GM23338 (cell line): Measurements from ENCODE around the gene RTN4RL1. TPM values are rescaled to one million over a fixed set of nuclear protein-coding genes. Genes with fewer than 3 reads are reported as not detected.

ENCODE experiments used
- ATAC-seq: fragments of 200-7000 bp; cut with Tn5 transposase; 3 replicates; pipeline ENCODE4 v1.9.1; 2020
- DNase-seq: peaks from one replicate; pipeline ENCODE4 v3.0.0-alpha.2; 2015; ENCODE audit warnings: low spot score
- H2AFZ ChIP-seq: fragments of 200-600 bp; sonication (generic); 2 replicates; pipeline ENCODE4 v1.8.0; 2016; ENCODE audit warnings: antibody characterized with exemption, mild to moderate bottlenecking, moderate library complexity
- H3F3A ChIP-seq: fragments of 200-600 bp; sonication (generic); replicated peaks from 2 replicates; pipeline ENCODE4 v1.8.0; 2017; ENCODE audit warnings: antibody characterized with exemption, mixed run types, low read depth
- H3K27ac ChIP-seq: fragments of 200-600 bp; sonication (generic); 2 replicates; pipeline ENCODE4 v1.6.1; 2016; ENCODE audit warnings: low read depth
- H3K27me3 ChIP-seq: fragments of 200-600 bp; sonication (generic); 2 replicates; pipeline ENCODE4 v1.8.0; 2016; ENCODE audit warnings: mild to moderate bottlenecking, mixed run types, moderate library complexity; ENCODE audit not compliant: insufficient read depth
- H3K36me3 ChIP-seq: fragments of 200-600 bp; sonication (generic); 2 replicates; pipeline ENCODE4 v1.8.0; 2016; ENCODE audit warnings: mild to moderate bottlenecking; ENCODE audit not compliant: insufficient read depth
- H3K4me1 ChIP-seq: fragments of 200-600 bp; sonication (generic); 2 replicates; pipeline ENCODE4 v1.8.0; 2016; ENCODE audit warnings: mild to moderate bottlenecking, moderate library complexity; ENCODE audit not compliant: insufficient read depth
- H3K4me2 ChIP-seq: fragments of 200-600 bp; sonication (generic); 2 replicates; pipeline ENCODE4 v1.7.1; 2017; ENCODE audit warnings: mixed run types
- H3K4me3 ChIP-seq: fragments of 200-600 bp; sonication (generic); 2 replicates; pipeline ENCODE4 v1.6.1; 2016; ENCODE audit warnings: mixed run types
- H3K79me2 ChIP-seq: fragments of 200-600 bp; sonication (generic); replicated peaks from 2 replicates; pipeline ENCODE4 v1.8.0; 2017; ENCODE audit warnings: mild to moderate bottlenecking; ENCODE audit not compliant: insufficient read depth
- H3K9me2 ChIP-seq: fragments of 200-600 bp; sonication (generic); 2 replicates; pipeline ENCODE4 v1.8.0; 2017; ENCODE audit not compliant: insufficient read depth
- H4K20me1 ChIP-seq: fragments of 200-600 bp; sonication (generic); replicated peaks from 2 replicates; pipeline ENCODE4 v1.8.0; 2017; ENCODE audit warnings: mild to moderate bottlenecking; ENCODE audit not compliant: insufficient read depth
- H3K27ac Mint-ChIP-seq: 2 replicates; pipeline ENCODE4 v1.8.0; 2020; ENCODE audit warnings: inconsistent platforms, mild to moderate bottlenecking, moderate library complexity, mixed read lengths
- H3K27me3 Mint-ChIP-seq: 3 replicates; pipeline ENCODE4 v1.8.0; 2022; ENCODE audit warnings: low read depth, mild to moderate bottlenecking, moderate library complexity, mixed read lengths, inconsistent platforms; ENCODE audit not compliant: insufficient read depth, poor library complexity
- H3K36me3 Mint-ChIP-seq: 3 replicates; pipeline ENCODE4 v1.8.0; 2021; ENCODE audit warnings: low read depth, mild to moderate bottlenecking, inconsistent platforms, moderate library complexity, mixed read lengths
- H3K4me1 Mint-ChIP-seq: 3 replicates; pipeline ENCODE4 v1.8.0; 2020; ENCODE audit warnings: mild to moderate bottlenecking, inconsistent platforms, mixed read lengths
- H3K4me3 Mint-ChIP-seq: 3 replicates; pipeline ENCODE4 v1.8.0; 2021; ENCODE audit warnings: moderate library complexity, mild to moderate bottlenecking, inconsistent platforms, mixed read lengths
- H3K9me3 Mint-ChIP-seq: 3 replicates; pipeline ENCODE4 v1.8.0; 2020; ENCODE audit warnings: moderate library complexity, mild to moderate bottlenecking, inconsistent platforms, mixed read lengths
- CREB1 ChIP-seq: fragments of 250-450 bp; sonication (Bioruptor Pico); IDR thresholded peaks from 2 replicates; pipeline ENCODE4 v1.5.0; 2020; ENCODE audit warnings: low read depth, mild to moderate bottlenecking, moderate library complexity
- EZH2phosphoT487 ChIP-seq: fragments of 200-600 bp; sonication (generic); IDR thresholded peaks from one replicate; pipeline ENCODE4 v1.8.1; 2018; ENCODE audit warnings: antibody characterized with exemption; ENCODE audit not compliant: unreplicated experiment
- JUNB ChIP-seq: IDR thresholded peaks from one replicate; pipeline ENCODE4 v1.6.1; 2016; ENCODE audit warnings: antibody characterized with exemption; ENCODE audit not compliant: unreplicated experiment
- NANOG ChIP-seq: IDR thresholded peaks from 2 replicates; pipeline ENCODE4 v1.6.1; 2016; ENCODE audit warnings: antibody characterized with exemption, borderline replicate concordance
- POLR2AphosphoS5 ChIP-seq: IDR thresholded peaks from 2 replicates; pipeline ENCODE4 v1.6.1; 2016; ENCODE audit warnings: antibody characterized with exemption, low read depth
- STAT1 ChIP-seq: IDR thresholded peaks from one replicate; pipeline ENCODE4 v1.6.1; 2016; ENCODE audit warnings: antibody characterized with exemption; ENCODE audit not compliant: unreplicated experiment
- ZNF114 ChIP-seq: fragments of 250-450 bp; sonication (Bioruptor Pico); IDR thresholded peaks from 2 replicates; pipeline ENCODE4 v1.5.0; 2020; ENCODE audit warnings: mild to moderate bottlenecking, moderate library complexity
- ZNF331 ChIP-seq: fragments of 250-450 bp; sonication (Bioruptor Pico); IDR thresholded peaks from 2 replicates; pipeline ENCODE4 v1.5.0; 2020; ENCODE audit warnings: low read depth, mild to moderate bottlenecking, moderate library complexity
- polyA plus RNA-seq: library from polyadenylated mRNA; unstranded; fragments of >200 nt; fragmentation: Nextera tagmentation; extraction: Ambion mirVana; gene quantifications from 2 replicates; pipeline ENCODE4 v1.2.1, GENCODE V29; 2016
- total RNA-seq: library from RNA; depleted of rRNA; stranded (reverse); fragments of >200 nt; shearing (Covaris generic); gene quantifications from 2 replicates; pipeline ENCODE4 v1.2.3, GENCODE V29; 2014
- TF ChIP-seq, protein P1 (sequence below), 2 experiments: fragments of 200-600 bp in 1 of 2; sonication (generic) in 1 of 2; conservative IDR thresholded peaks; 2 replicates each; pipeline versions ENCODE4 v1.5.1 to v1.6.1; 2016 to 2017; ENCODE audit warnings: antibody characterized with exemption in 2 of 2, low read depth in 2 of 2, mild to moderate bottlenecking in 2 of 2, moderate library complexity in 1 of 2
- TF ChIP-seq, protein P2 (sequence below): IDR thresholded peaks from 2 replicates; pipeline ENCODE4 v1.6.1; 2016; ENCODE audit warnings: antibody characterized with exemption
- TF ChIP-seq, protein P3 (sequence below): IDR thresholded peaks from one replicate; pipeline ENCODE4 v1.6.1; 2018; ENCODE audit warnings: antibody characterized with exemption; ENCODE audit not compliant: unreplicated experiment

Gene RTN4RL1
- total and polyA plus RNA-seq, 2 experiments from 2014 or later, result 0.17 TPM; not detected in 1

DNA sequence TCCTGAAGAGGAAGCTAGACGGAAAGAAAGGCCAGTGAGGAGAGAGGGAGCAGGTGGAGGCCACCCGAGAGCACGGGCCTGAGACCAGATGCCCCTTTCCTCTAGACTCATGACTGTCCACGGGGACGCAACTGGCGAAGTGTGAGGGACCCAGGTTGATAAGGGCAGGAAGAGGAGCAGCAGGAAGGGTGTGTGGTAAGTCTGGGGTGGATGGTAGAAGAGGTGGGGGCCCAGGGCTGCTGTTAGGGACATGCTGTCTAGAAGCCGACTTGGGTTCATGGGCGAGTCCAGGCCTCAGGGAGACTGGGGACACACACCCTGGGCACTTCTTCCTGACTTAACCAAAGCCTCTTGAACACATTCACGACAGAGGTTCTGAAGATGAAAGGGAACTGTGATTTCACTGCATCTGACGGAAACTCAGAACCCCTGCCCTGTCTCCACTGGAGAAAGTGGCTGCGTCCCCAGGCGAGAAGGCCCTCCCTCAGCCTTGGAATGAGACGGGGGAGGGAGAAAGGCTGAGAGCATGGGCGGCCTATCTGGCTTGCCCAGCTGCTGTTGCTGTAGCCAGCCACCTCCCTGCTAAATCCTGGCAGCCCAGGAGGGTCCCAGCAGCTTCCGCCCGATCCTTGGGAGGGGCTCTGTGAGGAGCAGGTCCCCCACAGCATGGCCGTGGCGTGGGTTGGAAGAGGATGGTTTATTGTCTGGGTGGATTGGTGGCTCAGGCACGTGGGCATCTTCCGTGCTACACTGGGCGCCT lies 35.7 kb upstream of the RTN4RL1 start (continued):
- TF ChIP-seq STAT1, result no peak
- TF ChIP-seq, protein P1, sequence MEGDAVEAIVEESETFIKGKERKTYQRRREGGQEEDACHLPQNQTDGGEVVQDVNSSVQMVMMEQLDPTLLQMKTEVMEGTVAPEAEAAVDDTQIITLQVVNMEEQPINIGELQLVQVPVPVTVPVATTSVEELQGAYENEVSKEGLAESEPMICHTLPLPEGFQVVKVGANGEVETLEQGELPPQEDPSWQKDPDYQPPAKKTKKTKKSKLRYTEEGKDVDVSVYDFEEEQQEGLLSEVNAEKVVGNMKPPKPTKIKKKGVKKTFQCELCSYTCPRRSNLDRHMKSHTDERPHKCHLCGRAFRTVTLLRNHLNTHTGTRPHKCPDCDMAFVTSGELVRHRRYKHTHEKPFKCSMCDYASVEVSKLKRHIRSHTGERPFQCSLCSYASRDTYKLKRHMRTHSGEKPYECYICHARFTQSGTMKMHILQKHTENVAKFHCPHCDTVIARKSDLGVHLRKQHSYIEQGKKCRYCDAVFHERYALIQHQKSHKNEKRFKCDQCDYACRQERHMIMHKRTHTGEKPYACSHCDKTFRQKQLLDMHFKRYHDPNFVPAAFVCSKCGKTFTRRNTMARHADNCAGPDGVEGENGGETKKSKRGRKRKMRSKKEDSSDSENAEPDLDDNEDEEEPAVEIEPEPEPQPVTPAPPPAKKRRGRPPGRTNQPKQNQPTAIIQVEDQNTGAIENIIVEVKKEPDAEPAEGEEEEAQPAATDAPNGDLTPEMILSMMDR (conservative IDR thresholded peaks at IDR 0.05; ENCODE audit: low read depth in 2 of 2), result no peak
- no peak for TF ChIP-seq NANOG
- TF ChIP-seq, protein P2, sequence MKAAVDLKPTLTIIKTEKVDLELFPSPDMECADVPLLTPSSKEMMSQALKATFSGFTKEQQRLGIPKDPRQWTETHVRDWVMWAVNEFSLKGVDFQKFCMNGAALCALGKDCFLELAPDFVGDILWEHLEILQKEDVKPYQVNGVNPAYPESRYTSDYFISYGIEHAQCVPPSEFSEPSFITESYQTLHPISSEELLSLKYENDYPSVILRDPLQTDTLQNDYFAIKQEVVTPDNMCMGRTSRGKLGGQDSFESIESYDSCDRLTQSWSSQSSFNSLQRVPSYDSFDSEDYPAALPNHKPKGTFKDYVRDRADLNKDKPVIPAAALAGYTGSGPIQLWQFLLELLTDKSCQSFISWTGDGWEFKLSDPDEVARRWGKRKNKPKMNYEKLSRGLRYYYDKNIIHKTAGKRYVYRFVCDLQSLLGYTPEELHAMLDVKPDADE, result no peak

DNA sequence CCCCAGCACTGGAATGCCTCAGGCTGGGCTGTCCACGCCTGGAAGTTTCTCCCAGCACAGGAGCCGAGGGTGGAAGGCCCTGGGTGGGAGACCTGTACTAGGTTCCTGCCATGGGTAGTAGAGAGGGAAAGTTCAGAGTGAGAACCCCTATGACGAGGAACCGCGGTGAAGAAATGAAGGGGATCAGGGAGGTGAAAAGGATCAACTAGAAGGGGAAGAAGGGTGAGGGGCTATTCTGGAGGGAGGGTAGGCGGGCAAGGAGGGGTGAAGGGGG lies 35.2 kb upstream of the RTN4RL1 start:
- Histone ChIP-seq H4K20me1 (no peaks in the 10 kb centered on the region; the same call in 1 of the 2 replicates), H3K79me2 (no peaks in the 10 kb centered on the region), H3K4me1 (peaks cover 29% of the 10 kb centered on the region), H3K4me3 (no peak overlapping the region), H3F3A (0 out of 2 replicates have a peak, but pooled peaks cover 10% of the 10 kb centered on the region), H3K36me3 (no peaks in the 10 kb centered on the region), H2AFZ (no peak overlapping the region), H3K27me3 (peaks cover 57% of the 10 kb centered on the region), H3K27ac (no peak overlapping the region), H3K9me2 (no peaks in the 10 kb centered on the region), H3K4me2 (no peak overlapping the region)
- H3K4me3 Mint-ChIP-seq, result no peak overlapping the region
- H3K27me3 Mint-ChIP-seq, result peaks cover 62% of the 10 kb centered on the region
- peaks cover 9% of the 10 kb centered on the region for H3K36me3 Mint-ChIP-seq
- TF ChIP-seq, protein P1 (conservative IDR thresholded peaks at IDR 0.05; ENCODE audit: low read depth in 2 of 2), result no peak
- TF ChIP-seq NANOG (no peak), JUNB (no peak), ZNF331 (no peak), EZH2phosphoT487 (no peak), ZNF114 (CRISPR knock-in tag) (no peak), CREB1 (no peak), POLR2AphosphoS5 (no peak), STAT1 (no peak)
- TF ChIP-seq, protein P3, sequence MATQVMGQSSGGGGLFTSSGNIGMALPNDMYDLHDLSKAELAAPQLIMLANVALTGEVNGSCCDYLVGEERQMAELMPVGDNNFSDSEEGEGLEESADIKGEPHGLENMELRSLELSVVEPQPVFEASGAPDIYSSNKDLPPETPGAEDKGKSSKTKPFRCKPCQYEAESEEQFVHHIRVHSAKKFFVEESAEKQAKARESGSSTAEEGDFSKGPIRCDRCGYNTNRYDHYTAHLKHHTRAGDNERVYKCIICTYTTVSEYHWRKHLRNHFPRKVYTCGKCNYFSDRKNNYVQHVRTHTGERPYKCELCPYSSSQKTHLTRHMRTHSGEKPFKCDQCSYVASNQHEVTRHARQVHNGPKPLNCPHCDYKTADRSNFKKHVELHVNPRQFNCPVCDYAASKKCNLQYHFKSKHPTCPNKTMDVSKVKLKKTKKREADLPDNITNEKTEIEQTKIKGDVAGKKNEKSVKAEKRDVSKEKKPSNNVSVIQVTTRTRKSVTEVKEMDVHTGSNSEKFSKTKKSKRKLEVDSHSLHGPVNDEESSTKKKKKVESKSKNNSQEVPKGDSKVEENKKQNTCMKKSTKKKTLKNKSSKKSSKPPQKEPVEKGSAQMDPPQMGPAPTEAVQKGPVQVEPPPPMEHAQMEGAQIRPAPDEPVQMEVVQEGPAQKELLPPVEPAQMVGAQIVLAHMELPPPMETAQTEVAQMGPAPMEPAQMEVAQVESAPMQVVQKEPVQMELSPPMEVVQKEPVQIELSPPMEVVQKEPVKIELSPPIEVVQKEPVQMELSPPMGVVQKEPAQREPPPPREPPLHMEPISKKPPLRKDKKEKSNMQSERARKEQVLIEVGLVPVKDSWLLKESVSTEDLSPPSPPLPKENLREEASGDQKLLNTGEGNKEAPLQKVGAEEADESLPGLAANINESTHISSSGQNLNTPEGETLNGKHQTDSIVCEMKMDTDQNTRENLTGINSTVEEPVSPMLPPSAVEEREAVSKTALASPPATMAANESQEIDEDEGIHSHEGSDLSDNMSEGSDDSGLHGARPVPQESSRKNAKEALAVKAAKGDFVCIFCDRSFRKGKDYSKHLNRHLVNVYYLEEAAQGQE, result no peak
- H3K27ac Mint-ChIP-seq, result no peak overlapping the region
- no peak for DNase-seq
- peaks cover 41% of the 10 kb centered on the region for H3K4me1 Mint-ChIP-seq
- ATAC-seq, result no peak
- no peaks in the 10 kb centered on the region for H3K9me3 Mint-ChIP-seq
